SKM-1 (cell line): Measurements from ENCODE around the gene CRABP2.

Source experiments
- DNase-seq: peaks from one replicate; lab custom pipeline; 2025; ENCODE audit not compliant: unreplicated experiment; lab: John Stamatoyannopoulos, UW

The CRABP2 gene

DNA sequence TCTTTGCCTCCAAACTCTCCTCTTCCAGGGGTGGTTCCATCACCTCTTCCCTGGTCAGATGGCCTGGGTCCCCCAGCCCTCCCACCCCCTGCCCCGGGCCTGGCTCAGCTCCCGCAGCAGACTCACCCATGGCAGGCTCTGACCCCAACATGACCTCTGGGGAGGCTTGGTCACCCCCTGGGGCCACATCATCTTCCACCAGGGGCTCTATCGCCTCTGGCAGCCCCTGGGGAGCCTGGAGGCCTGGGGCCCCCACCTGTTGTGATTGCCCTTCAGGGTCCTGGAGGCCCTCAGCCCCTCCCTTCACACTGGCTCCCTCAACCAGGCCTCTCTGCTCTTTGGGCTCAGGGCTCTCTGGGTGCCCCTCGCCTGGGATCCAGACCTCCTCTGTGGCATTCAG is 34.6 kb downstream of the CRABP2 start:
- DNase-seq = no peak

DNA sequence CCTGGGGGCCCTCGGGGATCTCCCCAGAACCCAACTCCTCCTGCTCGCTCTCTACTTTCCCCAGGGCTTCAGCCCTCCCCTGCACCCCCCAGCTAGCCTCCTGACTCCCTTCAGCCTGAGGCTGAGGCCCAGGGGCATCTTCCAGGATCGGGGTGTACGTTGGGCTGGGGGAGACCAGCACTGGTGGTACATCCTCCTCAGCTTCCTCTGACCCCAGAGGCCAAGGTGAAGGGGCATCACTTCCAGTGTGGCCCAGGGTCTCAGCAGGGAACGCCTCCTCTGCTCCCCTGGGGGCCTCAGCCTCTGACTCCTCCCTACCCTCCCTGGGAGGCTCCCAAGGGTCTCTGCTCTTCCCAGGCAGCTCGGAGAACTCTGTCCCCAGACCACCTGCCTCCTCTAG is 35.0 kb downstream of the CRABP2 start:
- no peak for DNase-seq

DNA sequence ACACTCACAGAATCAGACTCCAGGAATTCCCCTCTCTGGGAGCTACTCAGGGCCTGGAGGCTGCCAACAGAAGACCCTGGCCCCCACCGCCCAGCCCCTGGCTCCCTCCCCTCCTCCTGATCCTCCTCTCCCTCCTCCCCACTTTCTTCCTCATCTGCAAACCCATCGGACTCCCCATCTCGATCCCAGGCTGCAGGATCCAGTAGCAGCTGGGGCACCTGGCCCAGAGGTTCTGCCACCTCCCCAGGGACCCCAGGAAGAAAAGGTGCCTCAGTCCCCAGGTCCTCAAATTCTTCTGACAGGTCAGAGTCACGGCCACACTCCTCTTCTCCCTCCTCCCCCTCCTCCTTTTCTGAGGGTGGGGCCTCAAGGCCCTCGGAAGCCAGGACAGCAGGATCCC is 35.6 kb downstream of the CRABP2 start:
- no peak for DNase-seq

DNA sequence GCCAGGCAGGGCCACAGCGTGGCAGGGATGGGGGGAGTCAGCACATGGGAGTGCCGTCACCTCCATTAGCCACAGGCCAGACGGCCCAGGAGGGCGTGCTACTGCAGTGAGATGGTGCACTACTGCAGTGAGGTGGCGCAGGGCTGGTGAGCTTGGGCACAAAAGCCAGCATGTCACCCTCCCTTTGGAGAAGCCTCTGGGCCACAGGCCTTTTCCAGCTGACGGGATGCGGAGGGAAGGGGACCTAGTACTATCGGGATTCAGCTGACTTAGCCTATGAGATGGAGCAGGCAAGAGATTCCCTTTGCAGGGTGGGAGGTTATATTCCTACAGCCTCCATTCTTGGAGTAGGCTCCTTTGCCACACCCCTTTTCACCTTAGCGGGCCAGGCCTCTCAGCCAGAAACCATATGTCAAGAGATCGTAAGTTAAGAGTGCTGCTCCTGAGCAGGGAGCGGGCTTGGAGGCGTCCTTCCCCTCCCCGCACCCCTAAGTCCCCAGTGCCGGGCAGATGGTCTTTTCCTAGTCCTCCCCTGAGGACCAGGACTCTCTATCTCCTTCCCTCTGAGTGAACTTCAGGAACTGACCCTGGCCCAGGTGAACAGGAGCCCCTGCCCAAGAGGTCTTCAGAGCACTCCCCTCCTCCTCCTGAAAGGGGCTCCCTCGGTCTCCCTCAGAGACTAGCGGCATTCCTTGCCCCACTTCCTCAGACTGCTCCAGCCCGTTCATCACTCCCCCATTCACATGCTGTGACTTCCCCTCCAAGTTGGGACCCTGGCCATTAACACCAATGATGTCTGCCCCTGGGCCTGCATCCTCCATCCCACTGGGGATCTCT is 36.4 kb downstream of the CRABP2 start:
- DNase-seq = no peak

DNA sequence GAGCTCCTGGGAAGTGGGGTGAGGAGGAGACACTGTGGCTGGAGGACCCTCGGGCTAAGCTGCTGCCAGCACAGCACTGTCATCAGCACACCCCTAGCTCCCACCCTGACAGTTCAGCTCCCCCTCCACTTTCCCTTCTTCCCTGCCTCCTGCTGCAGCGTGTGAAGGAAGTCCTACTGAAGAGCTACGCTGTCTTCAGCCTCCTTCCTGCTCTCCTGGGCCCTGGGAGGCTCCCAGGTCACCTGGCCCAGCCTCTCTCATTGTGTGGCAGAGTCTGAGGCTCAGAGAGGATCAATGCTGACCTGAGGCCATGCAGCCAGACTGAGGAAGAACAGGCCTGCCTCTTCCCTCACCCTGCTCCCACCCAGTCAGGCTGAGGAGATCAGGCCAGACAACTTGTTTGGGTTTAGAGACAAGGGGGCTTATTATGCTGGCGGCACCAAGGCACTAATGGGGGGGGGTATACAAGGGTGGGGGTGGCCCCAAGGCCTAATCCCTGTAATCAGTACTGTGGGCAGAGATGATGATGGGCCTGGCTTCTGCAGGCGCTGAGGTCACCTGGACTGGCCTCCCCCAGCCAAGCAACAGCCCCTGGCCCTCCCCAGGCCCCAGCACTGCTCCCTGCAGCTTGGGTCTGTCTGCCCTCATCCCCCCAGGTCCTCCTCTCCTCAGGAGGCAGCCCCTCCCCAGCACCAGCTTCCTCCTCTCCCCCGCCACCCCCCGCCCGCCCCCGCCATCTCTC is 37.2 kb downstream of the CRABP2 start:
- DNase-seq = no peak

DNA sequence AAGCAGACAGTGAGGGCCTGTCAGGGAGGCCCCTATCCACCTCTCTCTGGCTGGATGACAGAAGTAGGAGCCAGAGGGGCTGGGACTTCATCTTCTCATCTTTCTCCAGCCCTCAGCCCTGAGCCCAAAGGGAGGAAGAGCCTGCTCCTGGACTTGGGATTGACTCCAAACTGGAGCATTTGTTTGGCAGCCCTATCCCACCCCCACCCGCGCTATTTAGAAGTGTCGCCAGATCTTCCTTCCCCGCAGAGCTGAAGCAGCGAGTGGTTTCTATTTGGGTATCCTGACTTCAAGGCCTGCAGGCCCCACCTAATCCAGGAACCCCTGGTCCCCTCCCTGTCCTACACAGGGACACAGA is 37.8 kb downstream of the CRABP2 start:
- no peak for DNase-seq

DNA sequence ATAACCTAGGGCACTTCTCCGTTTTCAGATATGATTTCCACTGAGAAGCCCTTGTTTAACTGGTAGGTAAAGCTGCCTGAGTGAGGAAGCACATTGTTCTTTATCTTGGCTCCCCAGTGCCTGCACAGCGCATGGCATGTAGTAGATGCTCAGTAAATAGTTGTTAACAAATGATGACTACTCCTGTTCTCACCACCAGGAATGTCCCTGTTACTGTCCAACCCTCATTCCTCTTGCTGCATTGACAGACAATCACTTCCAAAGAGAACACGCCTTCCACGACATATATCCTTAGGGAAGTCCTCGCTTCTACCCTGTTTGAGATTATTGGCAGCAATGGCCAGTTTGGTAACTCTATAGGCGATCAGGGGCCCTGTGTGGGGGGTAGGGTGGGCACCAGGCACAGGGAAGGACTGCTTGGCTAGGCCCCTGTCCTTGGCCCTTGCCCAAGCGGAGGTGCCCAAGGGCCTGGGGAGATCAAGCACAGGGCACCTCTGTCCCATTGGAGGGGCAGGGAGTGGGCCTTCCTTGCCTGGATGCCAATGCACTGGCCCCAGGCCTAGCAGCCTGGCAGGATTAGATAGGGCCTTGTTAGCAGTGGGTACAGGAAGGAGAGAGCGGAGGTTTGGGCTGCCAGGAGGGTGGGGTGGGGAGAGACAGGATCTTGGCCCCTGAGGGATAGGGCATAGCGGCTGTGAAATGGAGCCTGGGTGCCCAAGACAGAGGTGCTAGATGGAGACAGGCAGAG is 38.3 kb downstream of the CRABP2 start:
- DNase-seq = no peak

DNA sequence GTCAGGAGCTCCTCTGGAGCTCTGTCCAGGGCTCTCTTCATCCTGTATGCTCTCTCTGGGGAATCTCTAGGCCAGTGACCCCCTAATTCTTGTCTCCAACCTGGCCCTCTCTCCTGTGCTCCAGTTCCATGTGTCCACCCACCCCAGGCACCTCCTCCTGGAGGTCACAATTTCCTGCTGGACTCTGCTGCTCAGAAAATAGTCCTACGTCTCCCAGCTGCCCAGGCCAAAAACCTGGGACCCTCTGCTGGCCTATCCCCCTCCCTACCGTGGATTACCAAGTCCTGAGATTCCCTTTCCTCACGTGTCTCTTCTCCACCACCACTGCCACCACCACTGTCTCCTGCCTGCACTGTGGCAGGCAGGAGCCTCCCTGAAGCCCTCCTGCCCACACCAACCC is 39.8 kb downstream of the CRABP2 start:
- DNase-seq = no peak

DNA sequence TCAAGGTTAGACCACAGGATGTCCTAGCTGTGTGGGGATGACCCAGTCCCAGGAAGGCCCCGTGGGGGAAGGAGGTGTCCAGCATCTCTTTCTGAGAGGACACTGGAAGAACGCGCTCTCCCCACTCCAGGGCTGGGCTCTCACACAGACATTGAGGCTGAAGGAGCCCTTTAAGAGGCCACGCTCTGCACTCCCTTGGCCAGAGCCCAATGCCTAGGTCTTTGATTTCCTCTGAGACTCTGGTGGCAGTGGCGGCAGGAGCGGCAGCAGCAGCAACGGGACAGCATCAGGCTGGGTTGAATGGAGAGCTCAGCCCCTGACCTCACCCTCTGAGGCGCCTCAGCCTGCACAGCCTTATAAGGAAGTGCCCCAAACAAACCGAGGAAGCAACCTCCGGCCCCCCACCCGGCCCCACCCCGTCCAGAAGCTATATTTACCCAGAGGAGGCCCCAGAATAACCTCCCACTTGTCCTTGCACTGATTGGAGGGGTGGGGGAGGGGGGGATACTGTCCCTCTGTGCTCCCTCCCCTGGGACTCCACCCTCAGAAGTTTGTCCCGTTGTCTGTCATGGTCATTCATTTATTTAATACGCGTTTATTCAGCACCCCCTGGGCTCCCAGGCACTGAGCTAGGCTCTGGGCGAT is 40.5 kb downstream of the CRABP2 start:
- DNase-seq = no peak

DNA sequence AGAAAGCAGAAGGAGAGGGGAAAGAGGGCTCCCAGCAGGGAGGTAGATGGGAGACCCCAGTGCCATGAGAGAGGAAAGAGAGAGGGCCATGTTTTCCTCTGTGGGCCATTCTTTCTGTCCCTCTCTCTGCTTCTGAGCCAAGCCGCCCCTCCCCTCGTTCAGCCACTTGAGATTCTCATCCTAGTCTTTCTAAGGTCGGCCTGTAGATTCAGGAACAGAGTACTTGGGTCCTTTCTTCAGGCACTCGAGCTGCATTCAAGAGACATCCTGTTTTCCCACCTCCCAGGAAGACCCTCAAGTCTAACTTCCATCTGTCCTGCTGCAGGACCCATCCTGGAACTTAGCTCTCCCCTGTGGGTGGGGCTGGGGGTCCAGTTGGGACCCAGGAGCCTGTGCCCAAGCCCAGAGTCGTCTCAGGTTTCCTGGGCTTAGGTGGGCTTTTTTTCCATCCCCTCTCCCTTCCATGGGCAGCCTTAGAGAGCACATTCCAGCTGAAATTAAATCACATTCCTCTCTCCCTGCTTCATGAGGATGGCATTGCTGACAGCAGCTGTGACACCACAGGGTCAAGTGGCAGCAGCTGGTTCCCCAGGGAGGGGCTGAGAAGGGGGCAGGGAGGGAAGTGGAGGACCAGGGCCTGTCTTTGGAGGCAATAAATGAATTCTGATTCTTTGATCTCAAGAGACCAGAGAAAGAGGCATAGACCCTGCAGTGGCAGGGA is 41.2 kb downstream of the CRABP2 start:
- DNase-seq = no peak

DNA sequence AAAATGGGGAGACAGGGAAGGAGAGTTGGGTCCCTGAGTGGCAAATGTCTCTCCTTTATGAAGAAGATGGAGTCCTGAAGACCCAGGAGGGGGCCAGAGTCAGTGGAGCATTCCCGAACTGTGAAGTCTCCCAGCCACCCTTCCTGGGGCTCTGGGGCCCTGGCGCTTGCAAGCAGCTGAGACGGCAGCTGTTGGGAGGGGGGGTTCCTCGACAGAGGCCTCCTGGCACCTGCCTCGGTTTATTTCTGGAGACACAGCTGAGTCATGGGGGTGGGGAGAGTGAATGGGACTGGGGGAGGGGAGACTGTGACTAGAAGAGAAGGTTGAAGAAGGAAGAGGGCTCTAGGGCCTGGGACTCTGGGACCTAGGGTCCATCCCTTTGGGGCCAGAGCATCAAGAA is 42.2 kb downstream of the CRABP2 start:
- DNase-seq = no peak

DNA sequence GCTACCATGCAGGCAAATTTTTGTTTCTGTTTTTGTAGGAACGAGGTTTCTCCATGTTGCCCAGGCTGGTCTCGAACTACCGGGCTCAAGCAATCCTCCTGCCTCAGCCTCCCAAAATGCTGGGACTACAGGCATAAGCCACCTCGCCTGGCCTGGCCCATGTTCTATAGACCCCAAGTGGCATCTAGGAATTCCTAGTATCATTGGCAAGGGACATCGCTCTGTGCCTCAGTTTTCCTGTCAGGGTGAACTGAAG is 42.7 kb downstream of the CRABP2 start:
- DNase-seq = no peak

DNA sequence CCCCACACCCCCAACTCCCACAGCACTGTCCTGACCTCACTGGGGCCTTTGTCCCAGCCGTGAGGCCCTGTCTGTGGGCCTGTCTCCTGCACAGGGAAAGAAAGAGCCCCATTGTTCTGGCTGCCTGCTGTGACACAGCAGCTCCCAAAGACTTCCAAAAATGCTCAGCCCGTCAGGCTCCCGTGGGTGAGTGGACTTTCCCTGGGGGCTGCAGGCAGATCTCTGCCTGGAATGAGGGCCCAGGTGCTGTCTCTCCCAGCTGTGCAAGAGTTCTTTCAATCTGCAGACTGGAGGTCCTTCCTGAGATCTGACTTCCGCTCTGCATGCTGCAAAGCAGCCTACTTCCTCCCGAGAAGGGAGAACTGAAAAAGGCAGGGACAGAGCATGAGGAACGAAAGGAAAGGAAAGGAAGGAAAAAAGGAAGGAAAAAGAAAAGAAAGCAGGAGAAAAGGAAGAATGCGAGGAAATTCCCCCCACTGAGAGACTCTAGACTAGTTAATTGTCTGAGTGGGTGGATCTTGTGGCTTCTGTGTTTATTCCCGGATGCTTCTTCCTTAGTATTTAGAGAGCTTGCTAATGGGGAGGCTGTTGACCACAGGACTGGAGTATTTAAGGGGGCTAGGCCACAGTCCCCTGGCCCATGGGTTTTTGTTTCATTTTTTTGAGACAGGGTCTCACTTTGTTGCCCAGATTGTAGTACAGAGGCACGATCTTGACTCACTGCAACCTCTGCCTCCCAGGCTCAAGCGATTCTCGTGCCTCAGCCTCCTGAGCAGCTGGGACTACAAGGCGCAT is 43.2 kb downstream of the CRABP2 start:
- DNase-seq = no peak

DNA sequence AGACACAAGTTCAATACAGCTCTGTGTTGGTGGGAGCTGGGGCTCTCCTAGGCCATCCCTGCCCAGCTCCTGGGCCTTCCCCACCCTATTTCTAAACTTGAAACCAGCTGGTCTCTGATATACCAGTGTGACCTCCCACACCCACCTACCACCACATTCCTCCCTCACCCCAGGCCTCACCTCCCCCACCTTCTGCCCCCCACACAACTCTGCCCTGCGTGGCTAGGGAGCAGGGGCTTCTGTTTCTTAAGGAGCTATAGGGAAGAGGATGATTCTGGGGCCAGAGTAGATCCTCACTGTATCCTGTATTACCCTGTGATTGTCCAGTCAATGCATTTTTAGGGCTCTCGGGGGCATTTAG is 44.7 kb downstream of the CRABP2 start:
- DNase-seq = no peak

DNA sequence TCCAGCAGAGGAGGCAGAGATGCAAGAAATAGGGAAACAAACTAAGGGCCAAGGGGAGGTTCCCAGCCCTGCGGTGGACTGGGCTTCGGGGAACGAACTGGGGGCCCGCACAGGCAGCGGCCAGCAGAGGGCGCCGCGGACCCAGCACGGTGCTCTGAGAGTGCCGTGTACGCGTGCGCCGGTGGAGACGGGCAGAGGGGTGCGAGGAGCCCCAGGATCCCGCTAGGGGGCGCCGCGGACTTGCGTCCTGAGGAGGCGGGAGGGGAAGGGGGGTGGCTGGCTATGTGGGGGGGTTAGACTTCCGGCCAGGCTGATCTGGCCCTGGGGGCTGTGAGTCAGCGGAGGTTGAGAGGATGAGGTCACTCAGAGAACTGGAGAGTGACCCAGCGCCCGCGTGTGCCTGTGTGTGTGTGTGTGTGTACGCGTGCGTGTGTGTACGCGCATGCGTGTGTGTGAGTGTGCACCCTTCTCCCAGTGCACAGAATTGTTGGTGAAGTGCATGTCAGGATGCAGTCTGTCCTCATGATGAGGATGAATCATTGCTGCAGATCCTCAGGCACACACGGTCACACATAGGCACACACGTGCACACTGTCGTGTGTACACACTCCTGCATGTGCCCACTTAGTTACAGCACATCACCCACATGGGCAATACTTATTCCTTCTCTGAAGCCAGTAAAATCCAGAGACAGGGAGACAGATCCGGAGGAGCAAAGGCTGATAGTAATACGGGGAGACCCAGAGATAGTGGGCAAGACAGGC is 45.2 kb downstream of the CRABP2 start:
- DNase-seq = peak; percentile 93

DNA sequence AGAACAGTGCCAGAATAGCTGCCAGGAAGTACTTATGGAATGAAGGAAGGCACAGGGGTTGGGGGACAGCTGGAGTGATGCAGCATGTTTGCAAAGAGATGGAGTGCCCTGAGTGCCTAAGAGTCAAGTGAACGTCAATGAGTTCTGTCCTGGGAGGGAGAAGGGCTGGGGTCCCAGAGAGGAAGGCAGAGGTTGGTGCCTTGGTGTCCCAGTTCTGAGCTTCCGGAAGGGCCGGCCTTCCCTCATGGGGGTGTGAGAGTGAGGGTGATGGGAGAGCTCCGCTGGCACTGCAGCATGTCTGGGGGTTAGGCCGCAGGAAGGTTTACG is 45.8 kb downstream of the CRABP2 start:
- DNase-seq = no peak

DNA sequence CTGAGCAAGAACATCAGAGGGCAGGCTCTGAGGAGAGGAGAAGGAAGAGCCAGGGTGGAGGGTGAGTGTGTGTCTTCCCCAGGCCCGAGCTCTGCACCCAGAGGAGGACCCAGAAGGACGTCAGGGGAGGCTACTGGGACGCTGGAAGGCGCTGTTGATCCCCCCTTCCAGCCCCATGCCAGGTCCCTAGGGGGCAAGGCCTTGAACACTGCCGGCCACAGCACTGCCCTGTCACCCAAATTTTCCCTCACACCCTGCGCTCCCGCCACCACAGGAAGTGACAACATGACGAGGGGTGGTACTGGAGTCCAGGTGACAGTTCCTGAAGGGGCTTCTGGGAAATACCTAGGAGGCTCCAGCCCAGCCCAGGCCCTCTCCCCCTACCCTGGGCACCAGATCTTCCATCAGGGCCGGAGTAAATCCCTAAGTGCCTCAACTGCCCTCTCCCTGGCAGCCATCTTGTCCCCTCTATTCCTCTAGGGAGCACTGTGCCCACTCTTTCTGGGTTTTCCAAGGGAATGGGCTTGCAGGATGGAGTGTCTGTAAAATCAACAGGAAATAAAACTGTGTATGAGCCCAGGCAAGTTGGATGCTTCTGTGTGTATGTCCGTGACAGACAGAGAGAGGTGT is 46.3 kb downstream of the CRABP2 start:
- no peak for DNase-seq

DNA sequence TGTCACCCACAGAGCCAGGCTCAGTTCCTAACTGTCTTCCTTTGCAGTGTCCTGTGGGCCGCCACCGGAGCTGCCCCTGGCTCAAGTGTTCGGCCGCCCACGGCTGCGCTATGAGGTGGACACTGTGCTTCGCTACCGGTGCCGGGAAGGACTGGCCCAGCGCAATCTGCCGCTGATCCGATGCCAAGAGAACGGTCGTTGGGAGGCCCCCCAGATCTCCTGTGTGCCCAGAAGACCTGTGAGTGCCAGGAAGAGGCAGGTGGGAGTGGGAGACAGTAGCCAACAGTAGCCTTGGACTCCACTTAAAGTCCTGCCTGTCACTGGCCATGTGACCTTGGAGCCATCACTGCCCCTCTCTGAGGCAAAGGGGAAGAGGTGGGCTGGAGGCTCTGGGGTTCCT is 46.9 kb downstream of the CRABP2 start:
- DNase-seq = no peak

DNA sequence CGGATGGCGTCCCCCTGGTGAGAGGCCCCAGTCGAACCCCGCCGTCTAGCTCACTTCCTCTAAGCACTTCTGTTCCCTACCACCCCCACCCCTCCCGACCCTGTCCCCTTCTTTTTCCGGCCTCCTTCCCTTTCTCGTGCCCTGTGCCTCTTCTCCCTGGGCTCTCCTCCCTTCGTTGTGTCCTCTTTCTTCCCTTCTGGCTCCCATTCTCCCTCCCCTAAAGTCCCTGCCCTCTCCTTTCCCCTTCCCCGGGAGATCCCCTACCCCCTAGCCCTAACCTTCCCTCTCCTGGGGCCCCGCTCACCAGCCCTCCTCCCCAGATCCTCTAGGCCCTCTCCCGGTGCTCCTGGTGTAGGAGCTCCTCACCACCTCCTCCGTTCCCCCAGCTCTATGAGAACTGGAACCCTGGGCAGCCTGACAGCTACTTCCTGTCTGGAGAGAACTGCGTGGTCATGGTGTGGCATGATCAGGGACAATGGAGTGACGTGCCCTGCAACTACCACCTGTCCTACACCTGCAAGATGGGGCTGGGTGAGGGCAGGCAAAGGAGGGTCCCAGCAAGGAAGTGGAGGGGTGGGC is 47.6 kb downstream of the CRABP2 start:
- DNase-seq = no peak
